Measurements from ENCODE around the gene TH. TPM values are rescaled to one million over a fixed set of nuclear protein-coding genes. Genes with fewer than 3 reads are reported as not detected.

TH gene
- total RNA-seq, 1 experiment from 2014 or later: not detected

DNA sequence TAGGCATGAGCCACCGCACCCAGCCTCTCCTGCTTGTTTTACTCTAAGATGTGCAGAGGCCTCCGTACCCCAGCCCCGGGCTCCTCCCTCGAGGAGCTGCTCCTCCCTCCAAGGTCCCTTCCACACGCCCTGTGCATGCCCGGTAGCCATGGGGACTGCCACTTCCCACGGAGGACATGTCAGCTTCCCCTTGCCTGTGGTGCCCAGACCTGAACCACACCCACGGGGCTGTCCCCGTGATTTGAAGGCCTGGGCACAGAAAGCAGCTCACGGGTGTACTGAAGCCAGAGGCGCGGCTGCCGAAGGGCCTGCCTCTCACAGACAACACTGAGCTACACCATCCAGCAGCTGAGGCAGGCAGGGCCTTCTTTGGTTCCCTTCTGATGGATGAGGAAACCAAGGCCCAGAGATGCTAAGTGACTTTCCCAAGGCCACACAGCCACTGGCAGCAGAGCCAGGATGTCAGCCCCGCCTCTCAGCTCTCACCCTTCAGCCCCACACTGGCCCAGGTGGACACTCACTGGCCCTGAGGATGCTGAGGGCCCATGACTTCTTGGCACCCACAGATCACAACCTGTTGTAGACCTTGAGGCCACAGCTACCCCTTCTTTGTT lies 17.9 kb downstream of the TH start:
- no peak for DNase-seq (ENCODE audit: low read depth, low spot score)
- ChIA-PET POLR2A (interaction anchor here (0.6 kb wide), 1 partner anchor 9 kb away, joined by 3 read pairs; no protein-coding TSS in a partner anchor), CTCF (interaction anchor here (0.5 to 8.3 kb wide), 13 partner anchors 11 to 501 kb away, joined by 3 to 236 read pairs (median 3); no protein-coding TSS in a partner anchor)
- no peaks in the 10 kb centered on the region for H3K9me3 ChIP-seq (ENCODE audit: control insufficient read depth, insufficient read depth, low read depth, low read length)
- H3K27me3 ChIP-seq (ENCODE audit: control insufficient read depth, insufficient read depth, low read length): peaks cover 7% of the 10 kb centered on the region
- H3K4me1 ChIP-seq (ENCODE audit: control insufficient read depth, insufficient read depth, low read length): peaks cover 16% of the 10 kb centered on the region
- TF ChIP-seq TCF7L2 (IDR thresholded peaks at IDR 0.05; ENCODE audit: low read depth, low read length): no peak
- TF ChIP-seq, protein P1, sequence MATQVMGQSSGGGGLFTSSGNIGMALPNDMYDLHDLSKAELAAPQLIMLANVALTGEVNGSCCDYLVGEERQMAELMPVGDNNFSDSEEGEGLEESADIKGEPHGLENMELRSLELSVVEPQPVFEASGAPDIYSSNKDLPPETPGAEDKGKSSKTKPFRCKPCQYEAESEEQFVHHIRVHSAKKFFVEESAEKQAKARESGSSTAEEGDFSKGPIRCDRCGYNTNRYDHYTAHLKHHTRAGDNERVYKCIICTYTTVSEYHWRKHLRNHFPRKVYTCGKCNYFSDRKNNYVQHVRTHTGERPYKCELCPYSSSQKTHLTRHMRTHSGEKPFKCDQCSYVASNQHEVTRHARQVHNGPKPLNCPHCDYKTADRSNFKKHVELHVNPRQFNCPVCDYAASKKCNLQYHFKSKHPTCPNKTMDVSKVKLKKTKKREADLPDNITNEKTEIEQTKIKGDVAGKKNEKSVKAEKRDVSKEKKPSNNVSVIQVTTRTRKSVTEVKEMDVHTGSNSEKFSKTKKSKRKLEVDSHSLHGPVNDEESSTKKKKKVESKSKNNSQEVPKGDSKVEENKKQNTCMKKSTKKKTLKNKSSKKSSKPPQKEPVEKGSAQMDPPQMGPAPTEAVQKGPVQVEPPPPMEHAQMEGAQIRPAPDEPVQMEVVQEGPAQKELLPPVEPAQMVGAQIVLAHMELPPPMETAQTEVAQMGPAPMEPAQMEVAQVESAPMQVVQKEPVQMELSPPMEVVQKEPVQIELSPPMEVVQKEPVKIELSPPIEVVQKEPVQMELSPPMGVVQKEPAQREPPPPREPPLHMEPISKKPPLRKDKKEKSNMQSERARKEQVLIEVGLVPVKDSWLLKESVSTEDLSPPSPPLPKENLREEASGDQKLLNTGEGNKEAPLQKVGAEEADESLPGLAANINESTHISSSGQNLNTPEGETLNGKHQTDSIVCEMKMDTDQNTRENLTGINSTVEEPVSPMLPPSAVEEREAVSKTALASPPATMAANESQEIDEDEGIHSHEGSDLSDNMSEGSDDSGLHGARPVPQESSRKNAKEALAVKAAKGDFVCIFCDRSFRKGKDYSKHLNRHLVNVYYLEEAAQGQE (IDR thresholded peaks at IDR 0.05; ENCODE audit: insufficient read depth in 1 of 2, low read depth in 2 of 2, low read length in 1 of 2): no peak
- TF ChIP-seq, protein P2, sequence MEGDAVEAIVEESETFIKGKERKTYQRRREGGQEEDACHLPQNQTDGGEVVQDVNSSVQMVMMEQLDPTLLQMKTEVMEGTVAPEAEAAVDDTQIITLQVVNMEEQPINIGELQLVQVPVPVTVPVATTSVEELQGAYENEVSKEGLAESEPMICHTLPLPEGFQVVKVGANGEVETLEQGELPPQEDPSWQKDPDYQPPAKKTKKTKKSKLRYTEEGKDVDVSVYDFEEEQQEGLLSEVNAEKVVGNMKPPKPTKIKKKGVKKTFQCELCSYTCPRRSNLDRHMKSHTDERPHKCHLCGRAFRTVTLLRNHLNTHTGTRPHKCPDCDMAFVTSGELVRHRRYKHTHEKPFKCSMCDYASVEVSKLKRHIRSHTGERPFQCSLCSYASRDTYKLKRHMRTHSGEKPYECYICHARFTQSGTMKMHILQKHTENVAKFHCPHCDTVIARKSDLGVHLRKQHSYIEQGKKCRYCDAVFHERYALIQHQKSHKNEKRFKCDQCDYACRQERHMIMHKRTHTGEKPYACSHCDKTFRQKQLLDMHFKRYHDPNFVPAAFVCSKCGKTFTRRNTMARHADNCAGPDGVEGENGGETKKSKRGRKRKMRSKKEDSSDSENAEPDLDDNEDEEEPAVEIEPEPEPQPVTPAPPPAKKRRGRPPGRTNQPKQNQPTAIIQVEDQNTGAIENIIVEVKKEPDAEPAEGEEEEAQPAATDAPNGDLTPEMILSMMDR (IDR thresholded peaks at IDR 0.05): no peak
- no peak for TF ChIP-seq SIN3A (IDR thresholded peaks at IDR 0.05; ENCODE audit: borderline replicate concordance, insufficient read depth, low read depth, low read length)
- no peak for TF ChIP-seq POLR2AphosphoS5 (IDR thresholded peaks at IDR 0.05; ENCODE audit: low read depth, low read length)
- ATAC-seq: no peak
- intact Hi-C loops (cut with micrococcal nuclease; ENCODE audit: unreplicated experiment) (loop anchor here (5.0 kb wide), 2 partner anchors 461 to 501 kb away; no protein-coding TSS in a partner anchor), in situ Hi-C loops (cut with HindIII; ENCODE audit: low pct_unique_long_range_greater_than_20kb, low sequenced_read_pairs) (no loop called here)
- H3K4me3 ChIP-seq (ENCODE audit: low read depth in 2 of 2, low read length in 2 of 2): no peak overlapping the region
- no peaks in the 10 kb centered on the region for H3K36me3 ChIP-seq (ENCODE audit: control insufficient read depth, insufficient read depth, low read length)
- H3K27ac ChIP-seq (ENCODE audit: low read length): no peak overlapping the region
- no TSS peak for BruUV-seq (replicated peaks)

DNA sequence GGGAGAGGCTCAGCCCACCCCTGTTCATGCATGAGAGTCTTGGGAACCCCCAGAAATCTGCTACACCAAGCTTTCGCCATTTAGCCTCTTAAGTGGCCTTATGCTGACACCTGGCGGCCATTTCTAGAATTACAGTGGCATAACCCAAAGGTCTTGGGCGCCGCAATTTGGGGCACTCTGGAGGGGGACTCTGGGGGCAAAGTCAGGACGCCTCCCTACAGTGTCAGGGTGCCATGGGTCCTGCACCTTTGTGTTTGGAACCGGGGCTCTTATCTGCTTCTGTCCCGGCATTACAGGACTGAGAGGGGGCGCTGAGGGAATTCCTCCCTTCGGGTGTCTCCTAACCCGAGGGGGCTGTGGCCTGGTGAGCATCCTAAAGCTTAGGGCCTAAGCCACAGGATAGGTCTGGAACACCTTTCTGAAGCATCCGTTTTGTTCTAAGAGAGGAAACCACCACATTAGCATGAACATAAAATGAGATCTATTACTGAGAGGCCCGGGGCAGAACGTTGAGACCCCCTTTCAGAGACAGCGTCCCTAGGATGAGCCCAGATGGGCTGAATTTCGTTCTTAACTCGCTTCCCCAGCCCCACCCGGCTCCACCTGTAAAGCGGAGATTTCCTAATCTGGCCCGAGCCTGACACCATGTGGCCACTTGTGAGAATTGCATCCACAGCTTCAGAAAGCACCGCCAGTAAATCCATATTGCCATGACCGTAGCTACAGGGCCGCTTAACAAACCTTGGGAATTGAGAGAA lies 19.9 kb downstream of the TH start:
- DNase-seq (ENCODE audit: low read depth, low spot score) (peak; percentile 83), ATAC-seq (peak; percentile 52)
- H3K9me3 ChIP-seq (ENCODE audit: control insufficient read depth, insufficient read depth, low read depth, low read length): no peaks in the 10 kb centered on the region
- H3K27me3 ChIP-seq (ENCODE audit: control insufficient read depth, insufficient read depth, low read length): peaks cover 10% of the 10 kb centered on the region
- H3K4me1 ChIP-seq (ENCODE audit: control insufficient read depth, insufficient read depth, low read length): peaks cover 15% of the 10 kb centered on the region
- H3K27ac ChIP-seq (ENCODE audit: low read length): no peak overlapping the region
- H3K4me3 ChIP-seq (ENCODE audit: low read depth in 2 of 2, low read length in 2 of 2): no peak overlapping the region
- intact Hi-C loops (cut with micrococcal nuclease; ENCODE audit: unreplicated experiment) (loop anchor here (2.0 to 5.0 kb wide), 3 partner anchors 269 to 499 kb away; no protein-coding TSS in a partner anchor), in situ Hi-C loops (cut with HindIII; ENCODE audit: low pct_unique_long_range_greater_than_20kb, low sequenced_read_pairs) (no loop called here)
- POLR2A ChIA-PET: interaction anchor here (0.6 kb wide), 1 partner anchor 458 kb away, joined by 3 read pairs; no protein-coding TSS in a partner anchor
- TF ChIP-seq, protein P2 (IDR thresholded peaks at IDR 0.05): peak; percentile 96
- TF ChIP-seq POLR2AphosphoS5 (IDR thresholded peaks at IDR 0.05; ENCODE audit: low read depth, low read length) (no peak), SIN3A (IDR thresholded peaks at IDR 0.05; ENCODE audit: borderline replicate concordance, insufficient read depth, low read depth, low read length) (no peak), TCF7L2 (IDR thresholded peaks at IDR 0.05; ENCODE audit: low read depth, low read length) (peak; percentile 52; the same call in 1 of the 2 replicates)
- TF ChIP-seq, protein P1 (IDR thresholded peaks at IDR 0.05; ENCODE audit: insufficient read depth in 1 of 2, low read depth in 2 of 2, low read length in 1 of 2): no peak
- CTCF ChIA-PET: interaction anchor here (0.5 to 8.3 kb wide), 35 partner anchors 8 to 655 kb away, joined by 3 to 236 read pairs (median 5); no protein-coding TSS in a partner anchor
- no peaks in the 10 kb centered on the region for H3K36me3 ChIP-seq (ENCODE audit: control insufficient read depth, insufficient read depth, low read length)
- BruUV-seq (replicated peaks): no TSS peak

Measured in Panc1 (cell line).